MM.1S (cell line): Measurements from ENCODE around the gene FGGY.

Experiments
- DNase-seq: peaks from one replicate; pipeline ENCODE4 v3.0.0-alpha.2; 2015
- H2AFZ ChIP-seq: fragments of 300-600 bp; sonication (generic); 2 replicates; pipeline ENCODE4 v1.6.0; 2016; ENCODE audit warnings: antibody characterized with exemption, low read length
- H3F3A ChIP-seq: fragments of 300-600 bp; sonication (generic); 2 replicates; pipeline ENCODE4 v1.6.1; 2016; ENCODE audit warnings: mild to moderate bottlenecking, antibody characterized with exemption, low read length, moderate library complexity, mixed read lengths; ENCODE audit not compliant: insufficient read depth
- H3K27ac ChIP-seq: fragments of 300-600 bp; sonication (generic); 2 replicates; pipeline ENCODE4 v1.5.1; 2016; ENCODE audit warnings: mild to moderate bottlenecking, low read length
- H3K27me3 ChIP-seq: fragments of 300-600 bp; sonication (generic); replicated peaks from 2 replicates; pipeline ENCODE4 v1.6.0; 2016; ENCODE audit warnings: low read length; ENCODE audit not compliant: insufficient read depth
- H3K36me3 ChIP-seq: fragments of 300-600 bp; sonication (generic); replicated peaks from 2 replicates; pipeline ENCODE4 v1.6.1; 2016; ENCODE audit warnings: mild to moderate bottlenecking, low read length, mixed read lengths; ENCODE audit not compliant: insufficient read depth
- H3K4me1 ChIP-seq: fragments of 300-600 bp; sonication (generic); 2 replicates; pipeline ENCODE4 v1.6.1; 2016; ENCODE audit warnings: low read length, mixed read lengths
- H3K4me2 ChIP-seq: fragments of 300-600 bp; sonication (generic); 2 replicates; pipeline ENCODE4 v1.6.0; 2016; ENCODE audit warnings: low read depth, low read length
- H3K4me3 ChIP-seq: fragments of 300-600 bp; sonication (generic); 2 replicates; pipeline ENCODE4 v1.5.1; 2016; ENCODE audit warnings: low read length, mixed read lengths
- H3K79me2 ChIP-seq: fragments of 300-600 bp; sonication (generic); 2 replicates; pipeline ENCODE4 v1.6.1; 2016; ENCODE audit warnings: mixed run types, low read length, mixed read lengths
- H3K9ac ChIP-seq: fragments of 300-600 bp; sonication (generic); 2 replicates; pipeline ENCODE4 v1.6.1; 2016; ENCODE audit warnings: low read length, mixed read lengths
- H3K9me2 ChIP-seq: fragments of 300-600 bp; sonication (generic); replicated peaks from 2 replicates; pipeline ENCODE4 v1.6.1; 2016; ENCODE audit warnings: mild to moderate bottlenecking, low read length, mixed read lengths; ENCODE audit not compliant: insufficient read depth
- H3K9me3 ChIP-seq: fragments of 300-600 bp; sonication (generic); replicated peaks from 2 replicates; pipeline ENCODE4 v1.6.1; 2016; ENCODE audit warnings: mild to moderate bottlenecking, low read length, mixed read lengths; ENCODE audit not compliant: insufficient read depth
- H4K20me1 ChIP-seq: fragments of 300-600 bp; sonication (generic); 2 replicates; pipeline ENCODE4 v1.6.1; 2016; ENCODE audit warnings: mild to moderate bottlenecking, low read length, moderate library complexity, mixed read lengths; ENCODE audit not compliant: insufficient read depth
- CTCF ChIP-seq: fragments of 300-600 bp; sonication (generic); IDR thresholded peaks from 2 replicates; pipeline ENCODE4 v1.5.1; 2016; ENCODE audit warnings: antibody characterized with exemption, low read length, mixed read lengths
- EZH2 ChIP-seq: fragments of 300-600 bp; sonication (generic); optimal IDR thresholded peaks from 2 replicates; pipeline ENCODE3; 2017; ENCODE audit warnings: low read depth, mild to moderate bottlenecking, antibody characterized with exemption, low read length, mixed read lengths
- EZH2phosphoT487 ChIP-seq: fragments of 300-600 bp; sonication (generic); IDR thresholded peaks from 2 replicates; pipeline ENCODE4 v1.6.1; 2018; ENCODE audit warnings: antibody characterized with exemption, low read length

Gene FGGY

GRCh38 chr1:59730302-59730701 lies 433.4 kb downstream of the FGGY start:
- no peak overlapping the region for H3K4me2 ChIP-seq
- no peaks in the 10 kb centered on the region for H3K27me3 ChIP-seq
- H3K9ac ChIP-seq, result no peak overlapping the region
- no peaks in the 10 kb centered on the region for H3K36me3 ChIP-seq
- no peak for DNase-seq
- no peaks in the 10 kb centered on the region for H3K4me1 ChIP-seq
- no peaks in the 10 kb centered on the region for H3F3A ChIP-seq
- H3K9me3 ChIP-seq, result 0 out of 2 replicates have a peak, but pooled peaks cover 4% of the 10 kb centered on the region
- no peak overlapping the region for H2AFZ ChIP-seq
- no peaks in the 10 kb centered on the region for H4K20me1 ChIP-seq
- no peaks in the 10 kb centered on the region for H3K79me2 ChIP-seq
- no peaks in the 10 kb centered on the region for H3K9me2 ChIP-seq
- no peak overlapping the region for H3K4me3 ChIP-seq
- TF ChIP-seq CTCF (no peak), EZH2 (no peak), EZH2phosphoT487 (no peak)
- H3K27ac ChIP-seq, result no peak overlapping the region

DNA sequence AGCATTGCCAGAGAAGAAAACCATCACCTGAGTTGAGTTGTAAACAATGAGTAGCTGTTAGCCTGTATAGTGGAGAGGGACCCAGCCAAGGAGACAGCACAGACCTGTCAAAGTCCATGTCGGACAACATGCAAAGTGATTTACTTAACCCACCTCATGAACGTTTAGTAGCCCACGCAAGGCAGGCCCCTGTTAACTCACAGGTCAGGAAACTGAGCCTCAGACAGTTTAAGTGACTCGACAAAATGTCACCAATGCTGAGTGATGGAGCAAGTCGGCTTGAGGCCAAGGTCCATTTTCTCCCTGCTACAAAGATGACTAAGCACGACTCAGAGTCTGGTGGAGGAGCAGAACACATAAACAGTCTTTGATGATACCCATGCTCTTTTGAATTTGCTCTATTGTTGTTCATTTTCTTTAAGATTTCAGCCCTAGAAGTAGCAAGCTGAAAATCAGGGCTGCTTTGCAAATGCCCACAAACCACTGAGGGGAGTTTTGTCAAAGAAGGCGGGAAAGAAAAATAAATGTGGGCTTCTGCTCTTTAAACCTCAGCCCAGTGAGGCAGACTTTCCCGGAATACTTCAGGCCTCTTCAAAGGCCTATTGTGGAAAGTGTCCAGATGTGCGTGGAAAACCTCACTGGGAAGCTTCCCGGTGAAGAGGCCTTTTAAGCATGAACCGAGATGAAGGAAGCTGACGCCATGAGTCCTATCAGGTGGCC lies 434.0 kb downstream of the FGGY start:
- Histone ChIP-seq H2AFZ (no peak overlapping the region), H3K79me2 (no peaks in the 10 kb centered on the region), H3K4me1 (no peaks in the 10 kb centered on the region), H3K4me3 (no peak overlapping the region), H3K9me2 (no peaks in the 10 kb centered on the region), H3K9ac (no peak overlapping the region), H3K27ac (no peak overlapping the region), H3K9me3 (0 out of 2 replicates have a peak, but pooled peaks cover 4% of the 10 kb centered on the region), H3K4me2 (no peak overlapping the region), H3K27me3 (no peaks in the 10 kb centered on the region), H3F3A (no peaks in the 10 kb centered on the region), H3K36me3 (no peaks in the 10 kb centered on the region), H4K20me1 (no peaks in the 10 kb centered on the region)
- DNase-seq, result no peak
- no peak for TF ChIP-seq EZH2phosphoT487
- no peak for TF ChIP-seq EZH2

DNA sequence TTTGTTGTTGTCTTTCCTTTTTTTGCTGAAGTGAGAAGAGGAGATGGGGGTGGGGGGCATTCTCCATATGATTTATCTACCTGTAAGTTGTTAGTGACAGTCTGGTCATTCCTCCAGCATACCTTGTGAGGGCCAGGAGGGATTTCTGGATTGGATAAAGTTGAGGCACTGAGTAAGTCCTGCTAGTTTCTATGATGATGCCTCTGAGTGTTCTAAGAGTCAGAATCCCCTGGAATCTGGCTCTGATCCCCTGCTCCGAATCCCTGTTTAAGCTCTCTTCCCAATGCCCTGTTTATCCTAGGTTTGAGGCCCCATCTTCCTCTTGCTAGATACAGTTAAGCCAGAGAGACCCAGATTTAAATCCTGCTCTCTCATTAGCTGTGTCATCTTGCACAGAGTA lies 434.7 kb downstream of the FGGY start:
- no peak overlapping the region for H3K4me2 ChIP-seq
- H3K27me3 ChIP-seq, result no peaks in the 10 kb centered on the region
- no peak overlapping the region for H3K4me3 ChIP-seq
- DNase-seq, result no peak
- no peaks in the 10 kb centered on the region for H3K36me3 ChIP-seq
- H2AFZ ChIP-seq, result no peak overlapping the region
- H3K27ac ChIP-seq, result no peak overlapping the region
- no peaks in the 10 kb centered on the region for H3K79me2 ChIP-seq
- H3F3A ChIP-seq, result no peaks in the 10 kb centered on the region
- no peak for TF ChIP-seq EZH2
- TF ChIP-seq CTCF, result no peak
- TF ChIP-seq EZH2phosphoT487, result no peak
- H3K9ac ChIP-seq, result no peak overlapping the region
- H3K4me1 ChIP-seq, result no peaks in the 10 kb centered on the region
- no peaks in the 10 kb centered on the region for H3K9me2 ChIP-seq
- no peaks in the 10 kb centered on the region for H4K20me1 ChIP-seq
- 0 out of 2 replicates have a peak, but pooled peaks cover 4% of the 10 kb centered on the region for H3K9me3 ChIP-seq
